ENCODE data around the gene VILL.

Gene VILL

GRCh38 chr3:38018296-38019266, 28.0 kb downstream of the VILL start:
- no peak for TF ChIP-seq CTCF (IDR thresholded peaks at IDR 0.05; ENCODE audit: borderline replicate concordance, control extremely low read depth, extremely low read depth, insufficient read depth, missing control alignments)
- no peak for DNase-seq (ENCODE audit: low spot score)
- in situ Hi-C loops (cut with MboI; ENCODE audit: low sequenced_read_pairs, unreplicated experiment), result no loop called here

GRCh38 chr3:38019658-38020341, 29.2 kb downstream of the VILL start:
- DNase-seq (ENCODE audit: low spot score), result no peak
- no peak for TF ChIP-seq CTCF (IDR thresholded peaks at IDR 0.05; ENCODE audit: borderline replicate concordance, control extremely low read depth, extremely low read depth, insufficient read depth, missing control alignments)
- in situ Hi-C loops (cut with MboI; ENCODE audit: low sequenced_read_pairs, unreplicated experiment), result no loop called here

- no peak for TF ChIP-seq CTCF (IDR thresholded peaks at IDR 0.05; ENCODE audit: borderline replicate concordance, control extremely low read depth, extremely low read depth, insufficient read depth, missing control alignments)
- DNase-seq (ENCODE audit: low spot score), result no peak
- in situ Hi-C loops (cut with MboI; ENCODE audit: low sequenced_read_pairs, unreplicated experiment), result no loop called here
Observed at GRCh38 chr3:38020342-38020726, 29.7 kb downstream of the VILL start.

- no peak for DNase-seq (ENCODE audit: low spot score)
- in situ Hi-C loops (cut with MboI; ENCODE audit: low sequenced_read_pairs, unreplicated experiment), result no loop called here
- no peak for TF ChIP-seq CTCF (IDR thresholded peaks at IDR 0.05; ENCODE audit: borderline replicate concordance, control extremely low read depth, extremely low read depth, insufficient read depth, missing control alignments)
Observed at GRCh38 chr3:38021196-38021595, 30.6 kb downstream of the VILL start.

GRCh38 chr3:38022301-38022700, 31.7 kb downstream of the VILL start:
- no peak for TF ChIP-seq CTCF (IDR thresholded peaks at IDR 0.05; ENCODE audit: borderline replicate concordance, control extremely low read depth, extremely low read depth, insufficient read depth, missing control alignments)
- DNase-seq (ENCODE audit: low spot score), result no peak
- in situ Hi-C loops (cut with MboI; ENCODE audit: low sequenced_read_pairs, unreplicated experiment), result no loop called here

GRCh38 chr3:38022896-38023709, 32.5 kb downstream of the VILL start:
- no peak for TF ChIP-seq CTCF (IDR thresholded peaks at IDR 0.05; ENCODE audit: borderline replicate concordance, control extremely low read depth, extremely low read depth, insufficient read depth, missing control alignments)
- no peak for DNase-seq (ENCODE audit: low spot score)
- in situ Hi-C loops (cut with MboI; ENCODE audit: low sequenced_read_pairs, unreplicated experiment), result no loop called here

Measured in GM13976 (cell line).